NB4 (cell line): Measurements from ENCODE around the gene KLHL12.

Source experiments
- DNase-seq: peaks from one replicate; pipeline ENCODE4 v3.0.0; 2010; ENCODE audit warnings: low read depth
- H3K4me3 ChIP-seq: one replicate; pipeline ENCODE4 v1.5.1; 2011; ENCODE audit warnings: mild to moderate bottlenecking, low read depth, low read length, moderate library complexity
- MYC ChIP-seq: IDR thresholded peaks from 2 replicates; pipeline ENCODE4 v1.6.1; 2011; ENCODE audit warnings: low read depth, low read length
- POLR2A ChIP-seq: IDR thresholded peaks from 2 replicates; pipeline ENCODE4 v1.6.1; 2011; ENCODE audit warnings: mild to moderate bottlenecking; ENCODE audit not compliant: insufficient read length; ENCODE audit errors: extremely low read depth
- TF ChIP-seq, protein P1 (sequence below): IDR thresholded peaks from 2 replicates; pipeline ENCODE4 v1.6.1; 2011; ENCODE audit warnings: low read depth, low read length
- TF ChIP-seq, protein P2 (sequence below): IDR thresholded peaks from one replicate; pipeline ENCODE4 v1.5.1; 2012; ENCODE audit warnings: low read depth, low read length

KLHL12 gene

DNA sequence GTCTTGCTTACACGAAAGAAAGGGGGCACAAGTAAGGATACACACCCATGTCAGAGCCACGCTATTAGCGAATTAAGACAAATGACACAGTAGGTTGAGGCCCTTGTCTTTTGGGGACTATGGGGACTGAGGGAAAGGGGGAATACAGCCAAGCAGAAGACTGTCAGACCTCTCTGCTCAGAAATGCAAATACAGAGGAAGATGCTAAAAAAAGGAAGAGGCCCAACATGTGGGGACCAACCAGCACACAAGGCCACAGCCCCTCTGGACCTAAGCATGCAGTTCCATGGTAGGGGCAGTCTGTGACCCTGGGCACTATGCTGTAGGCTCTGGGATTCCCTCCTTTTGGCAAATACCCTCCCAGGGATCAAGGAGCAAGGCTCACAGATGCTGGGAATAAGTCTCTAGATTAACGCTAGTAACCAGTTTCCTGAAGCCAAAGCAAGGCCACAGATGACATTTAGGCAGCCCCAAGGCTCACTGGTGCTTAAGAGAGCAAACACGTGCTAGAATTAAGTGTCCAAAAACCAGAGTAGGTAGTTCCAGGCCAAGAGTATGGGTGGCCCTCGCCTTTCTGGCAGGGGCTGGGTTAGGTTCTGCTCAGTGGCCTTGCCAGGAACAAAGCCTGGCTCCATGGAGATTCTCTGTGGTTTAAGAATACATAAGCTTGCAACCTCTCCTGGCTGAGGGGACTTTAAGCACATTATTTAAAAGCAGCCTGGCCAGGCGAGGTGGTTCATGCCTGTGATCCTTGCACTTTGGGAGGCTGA, 76.3 kb downstream of the KLHL12 start:
- TF ChIP-seq, protein P1, sequence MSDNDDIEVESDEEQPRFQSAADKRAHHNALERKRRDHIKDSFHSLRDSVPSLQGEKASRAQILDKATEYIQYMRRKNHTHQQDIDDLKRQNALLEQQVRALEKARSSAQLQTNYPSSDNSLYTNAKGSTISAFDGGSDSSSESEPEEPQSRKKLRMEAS: no peak
- no peak for TF ChIP-seq MYC
- no peak for TF ChIP-seq POLR2A
- TF ChIP-seq, protein P2, sequence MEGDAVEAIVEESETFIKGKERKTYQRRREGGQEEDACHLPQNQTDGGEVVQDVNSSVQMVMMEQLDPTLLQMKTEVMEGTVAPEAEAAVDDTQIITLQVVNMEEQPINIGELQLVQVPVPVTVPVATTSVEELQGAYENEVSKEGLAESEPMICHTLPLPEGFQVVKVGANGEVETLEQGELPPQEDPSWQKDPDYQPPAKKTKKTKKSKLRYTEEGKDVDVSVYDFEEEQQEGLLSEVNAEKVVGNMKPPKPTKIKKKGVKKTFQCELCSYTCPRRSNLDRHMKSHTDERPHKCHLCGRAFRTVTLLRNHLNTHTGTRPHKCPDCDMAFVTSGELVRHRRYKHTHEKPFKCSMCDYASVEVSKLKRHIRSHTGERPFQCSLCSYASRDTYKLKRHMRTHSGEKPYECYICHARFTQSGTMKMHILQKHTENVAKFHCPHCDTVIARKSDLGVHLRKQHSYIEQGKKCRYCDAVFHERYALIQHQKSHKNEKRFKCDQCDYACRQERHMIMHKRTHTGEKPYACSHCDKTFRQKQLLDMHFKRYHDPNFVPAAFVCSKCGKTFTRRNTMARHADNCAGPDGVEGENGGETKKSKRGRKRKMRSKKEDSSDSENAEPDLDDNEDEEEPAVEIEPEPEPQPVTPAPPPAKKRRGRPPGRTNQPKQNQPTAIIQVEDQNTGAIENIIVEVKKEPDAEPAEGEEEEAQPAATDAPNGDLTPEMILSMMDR: no peak
- DNase-seq: no peak
- H3K4me3 ChIP-seq: no peak overlapping the region

DNA sequence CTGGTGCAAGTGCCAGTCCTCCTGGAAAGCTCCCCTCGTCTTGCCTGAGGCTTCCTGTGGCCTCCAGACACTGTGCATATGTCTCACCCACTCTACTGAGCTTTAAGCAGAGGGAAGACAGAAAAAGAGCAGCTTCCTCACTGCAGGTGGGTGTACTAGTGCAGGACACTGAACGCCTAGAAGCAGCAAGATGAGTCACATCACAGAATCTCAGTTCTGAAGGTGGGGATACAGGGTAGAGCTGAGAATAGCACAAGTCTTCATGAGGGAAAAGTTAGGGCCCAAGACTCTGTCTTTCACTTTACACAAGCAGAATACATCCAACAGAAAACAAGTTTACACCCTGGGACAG, 78.9 kb downstream of the KLHL12 start:
- no peak for DNase-seq
- TF ChIP-seq POLR2A: no peak
- no peak for TF ChIP-seq MYC
- TF ChIP-seq, protein P1: no peak
- TF ChIP-seq, protein P2: no peak
- no peak overlapping the region for H3K4me3 ChIP-seq

DNA sequence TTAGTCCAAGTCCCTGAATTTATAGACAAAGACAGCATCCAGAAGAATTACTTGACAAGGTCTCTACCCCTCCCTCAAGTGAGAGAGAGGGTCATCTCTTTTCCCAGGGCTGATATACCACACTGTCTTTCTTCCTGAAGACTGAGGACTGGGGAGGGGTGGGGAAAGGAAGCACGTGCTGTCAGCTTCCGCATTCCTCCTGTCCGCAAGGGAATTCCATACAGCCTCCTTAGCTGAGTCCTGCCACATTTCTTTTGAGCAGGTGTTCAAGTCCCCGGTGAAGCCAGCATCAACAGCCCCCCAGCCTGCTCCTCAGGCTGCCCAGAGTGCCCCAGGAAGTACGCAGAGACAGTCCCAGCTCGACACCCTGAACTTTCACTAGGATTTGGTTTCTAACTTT, 82.1 kb downstream of the KLHL12 start:
- no peak for DNase-seq
- H3K4me3 ChIP-seq: no peak overlapping the region
- no peak for TF ChIP-seq POLR2A
- TF ChIP-seq, protein P1: no peak
- no peak for TF ChIP-seq MYC
- TF ChIP-seq, protein P2: no peak

DNA sequence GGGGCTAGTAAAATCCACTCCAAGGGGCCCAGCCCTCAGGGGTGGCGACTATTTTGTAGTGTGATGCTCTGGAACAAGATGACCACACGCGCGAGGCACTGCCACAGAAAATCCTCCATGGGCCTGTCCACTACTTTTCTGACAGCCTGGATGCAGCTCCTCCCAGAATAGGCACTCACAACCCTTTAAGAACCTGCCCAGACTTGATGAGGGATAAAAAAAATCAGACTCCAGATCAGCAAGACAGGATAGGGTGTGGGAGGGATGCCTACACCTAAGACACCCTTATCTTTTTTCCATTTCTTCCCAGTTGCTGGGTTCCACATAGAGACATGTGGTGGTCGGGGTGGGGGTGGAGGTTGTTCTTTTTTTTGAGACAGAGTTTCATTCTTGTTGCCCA, 82.8 kb downstream of the KLHL12 start:
- DNase-seq: no peak
- no peak for TF ChIP-seq MYC
- TF ChIP-seq, protein P2: no peak
- TF ChIP-seq POLR2A: no peak
- TF ChIP-seq, protein P1: no peak
- H3K4me3 ChIP-seq: no peak overlapping the region

DNA sequence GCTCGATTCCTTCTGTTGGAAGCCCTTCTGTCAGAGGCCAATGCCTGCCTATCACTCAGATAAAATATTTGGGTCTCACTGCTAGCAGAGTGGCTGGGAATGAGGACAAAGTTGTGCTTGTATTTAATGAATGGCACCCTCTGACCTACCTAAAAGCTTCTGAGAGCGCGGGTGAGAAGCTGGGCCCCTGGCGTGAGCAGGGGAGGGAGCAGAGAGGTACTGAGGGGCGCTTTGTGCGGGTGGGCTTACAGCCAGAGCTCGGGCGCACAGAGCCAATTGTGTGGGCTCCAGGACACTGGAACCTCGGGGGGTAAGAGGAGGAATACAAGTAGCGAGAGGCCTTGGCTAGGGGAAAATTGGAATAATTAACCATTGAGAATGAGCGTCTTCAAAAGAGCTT, 84.0 kb downstream of the KLHL12 start:
- TF ChIP-seq, protein P1: no peak
- TF ChIP-seq POLR2A (no peak), MYC (no peak)
- TF ChIP-seq, protein P2: no peak
- DNase-seq: no peak
- no peak overlapping the region for H3K4me3 ChIP-seq
